ENCODE data around the gene MTX1.
"Not testable (repeated sequence)": the region's sequence is repeated elsewhere in the genome, so short reads cannot be mapped to it uniquely, and the experiment has no call there.

MTX1 gene

DNA sequence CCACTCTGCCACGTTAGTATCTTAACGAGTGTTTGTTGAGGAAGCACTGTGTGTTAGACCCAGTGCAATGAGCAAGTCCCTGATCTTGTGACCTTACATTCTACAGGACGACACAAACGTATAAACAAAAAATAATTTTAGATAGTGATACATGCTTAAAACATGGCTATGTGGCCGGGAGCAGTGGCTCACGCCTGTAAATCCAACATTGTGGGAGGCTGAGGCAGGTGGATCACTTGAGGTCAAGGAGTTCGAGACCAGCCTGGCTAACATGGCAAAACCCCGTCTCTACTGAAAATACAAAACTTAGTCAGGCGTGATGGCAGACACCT lies 19.6 kb downstream of the MTX1 start:
- H3K36me3 Mint-ChIP-seq = no peaks in the 10 kb centered on the region
- H3K27ac Mint-ChIP-seq = peak overlapping the region; percentile 95
- no peaks in the 10 kb centered on the region for H3K9me3 Mint-ChIP-seq
- peak overlapping the region; percentile 93 for H3K4me3 Mint-ChIP-seq
- H3K27me3 Mint-ChIP-seq = no peaks in the 10 kb centered on the region
- peaks cover 22% of the 10 kb centered on the region for H3K4me1 Mint-ChIP-seq

DNA sequence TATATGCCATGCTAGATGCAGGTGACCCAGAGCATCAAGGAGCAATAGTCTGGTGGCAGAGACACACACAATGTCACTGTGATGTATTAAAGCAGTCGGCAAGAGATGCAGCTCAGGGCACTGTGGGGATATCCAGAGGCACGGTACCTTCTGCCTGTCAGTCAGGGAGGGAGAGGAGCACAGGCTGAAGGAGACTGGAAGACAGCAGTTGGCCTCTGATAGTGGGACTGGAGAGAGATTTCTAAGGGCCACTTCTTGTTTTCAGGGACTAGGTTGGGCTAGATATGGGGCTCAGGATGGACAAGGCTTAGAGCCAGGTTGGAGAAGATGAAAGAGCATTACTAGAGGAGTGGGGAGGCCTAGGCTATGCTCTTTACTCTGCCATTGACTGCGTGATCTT lies 22.8 kb downstream of the MTX1 start:
- H3K9me3 Mint-ChIP-seq, H3K27me3 Mint-ChIP-seq, H3K27ac Mint-ChIP-seq, H3K4me3 Mint-ChIP-seq, H3K36me3 Mint-ChIP-seq: not testable (repeated sequence)
- H3K4me1 Mint-ChIP-seq = peaks cover 24% of the 10 kb centered on the region

DNA sequence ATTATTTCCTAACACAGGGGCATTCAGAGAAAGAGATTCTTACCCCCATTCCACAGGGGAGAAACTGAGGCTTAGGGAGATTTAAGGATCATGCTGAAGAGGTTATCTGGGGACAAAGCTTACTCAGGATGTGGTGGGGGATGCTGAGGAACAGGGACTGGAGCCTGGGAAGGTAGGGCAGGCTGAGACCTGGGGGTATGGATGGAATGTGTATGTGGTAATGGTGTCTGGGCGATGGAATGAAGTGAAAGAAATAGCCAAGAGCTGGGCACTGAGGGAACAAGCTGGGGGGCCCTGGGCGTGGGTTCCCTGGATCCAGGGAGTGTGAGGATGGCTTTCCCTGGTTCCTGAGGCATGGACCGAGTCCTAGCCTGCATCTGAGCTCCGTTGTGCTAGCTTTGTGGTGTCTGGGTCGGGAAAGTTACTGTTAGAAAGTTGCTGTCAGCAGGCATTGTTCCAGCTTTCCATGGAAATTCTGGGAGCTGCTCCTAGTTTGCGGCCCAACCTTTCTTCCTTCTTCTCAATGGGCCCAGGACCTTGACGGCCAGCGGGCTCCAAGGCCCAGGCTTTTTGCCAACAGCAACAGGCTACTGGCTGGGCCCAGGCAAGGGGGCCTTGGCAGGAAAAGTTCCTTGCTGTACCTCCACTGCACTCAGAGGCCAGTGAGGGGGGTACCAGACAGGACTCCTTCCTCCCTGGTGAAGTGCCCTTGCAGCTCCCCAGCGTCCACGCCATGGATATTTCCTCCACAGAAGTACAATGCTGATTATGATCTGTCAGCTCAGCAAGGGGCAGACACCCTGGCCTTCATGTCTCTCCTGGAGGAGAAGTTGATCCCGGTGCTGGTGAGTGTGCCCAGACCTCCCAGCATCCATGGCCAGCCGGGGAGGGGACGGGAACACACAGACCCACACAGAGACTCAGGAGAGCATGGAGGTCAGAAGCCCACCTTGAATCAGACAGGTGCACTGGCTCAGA lies 23.8 kb downstream of the MTX1 start:
- H3K36me3 Mint-ChIP-seq, H3K27ac Mint-ChIP-seq, H3K27me3 Mint-ChIP-seq, H3K4me3 Mint-ChIP-seq, H3K9me3 Mint-ChIP-seq: not testable (repeated sequence)
- H3K4me1 Mint-ChIP-seq = peaks cover 17% of the 10 kb centered on the region

DNA sequence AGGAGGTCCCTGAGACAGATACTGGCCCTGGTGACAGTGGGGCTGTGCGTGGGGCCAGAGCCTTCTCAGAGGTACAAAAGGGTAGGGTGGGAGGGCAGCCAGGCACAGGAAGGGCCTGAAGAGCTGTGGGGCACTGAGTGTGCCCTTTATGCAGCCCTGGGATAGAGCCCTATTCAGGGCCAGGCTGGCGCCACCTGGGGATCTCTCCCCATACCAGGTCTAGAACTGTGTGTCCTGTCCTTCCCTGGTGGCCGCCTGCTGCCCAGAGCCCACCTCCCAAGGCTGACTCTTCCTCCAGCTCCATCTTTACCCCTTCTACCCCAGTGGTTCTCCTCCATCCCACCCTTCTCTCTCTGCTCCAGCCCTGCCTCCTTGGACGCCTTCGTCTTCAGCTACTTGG lies 25.0 kb downstream of the MTX1 start:
- H3K4me3 Mint-ChIP-seq = not testable (repeated sequence)

DNA sequence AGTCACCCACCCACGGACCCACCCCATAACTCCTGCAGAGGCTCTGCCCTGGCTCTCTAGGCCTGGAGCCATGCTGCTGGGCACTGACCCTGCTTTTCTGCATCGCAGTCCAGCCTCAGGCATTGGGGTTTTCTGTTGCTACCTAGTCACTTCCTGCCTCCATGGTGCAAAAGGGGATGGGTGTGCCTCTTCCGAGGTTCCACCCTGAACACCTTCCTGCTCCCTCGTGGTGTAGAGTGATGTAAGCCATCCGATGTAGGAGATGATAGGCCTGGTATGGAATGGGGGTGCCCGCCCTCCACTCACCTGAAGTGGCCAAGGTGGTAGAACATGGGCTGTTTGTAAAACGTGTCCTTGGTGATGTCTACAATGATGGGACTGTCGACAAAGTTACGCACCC lies 26.9 kb downstream of the MTX1 start:
- not testable (repeated sequence) for H3K27me3 Mint-ChIP-seq, H3K9me3 Mint-ChIP-seq, H3K27ac Mint-ChIP-seq, H3K4me3 Mint-ChIP-seq, H3K36me3 Mint-ChIP-seq
- peaks cover 11% of the 10 kb centered on the region for H3K4me1 Mint-ChIP-seq

More for the DNA sequence above, 25.0 kb downstream of the MTX1 start:
- H3K27me3 Mint-ChIP-seq, H3K36me3 Mint-ChIP-seq, H3K27ac Mint-ChIP-seq, H3K9me3 Mint-ChIP-seq: not testable (repeated sequence)
- peaks cover 11% of the 10 kb centered on the region for H3K4me1 Mint-ChIP-seq

DNA sequence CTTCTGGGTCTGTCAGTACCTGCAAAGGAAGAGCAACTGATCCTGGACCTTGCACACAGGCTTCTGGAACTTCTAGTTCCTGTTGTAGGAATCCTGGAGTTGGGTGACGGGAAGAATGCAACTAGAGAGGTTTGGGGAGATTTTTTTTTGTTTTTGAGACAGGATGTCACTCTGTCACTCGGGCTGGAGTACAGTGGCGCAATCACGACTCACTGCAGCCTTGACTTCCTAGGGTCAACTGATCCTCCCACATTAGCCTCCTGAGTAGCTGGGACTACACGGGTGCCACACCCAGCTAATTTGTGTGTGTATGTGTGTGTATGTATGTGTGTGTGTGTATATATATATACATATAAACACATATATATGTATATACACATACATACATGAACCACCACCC lies 28.0 kb downstream of the MTX1 start:
- H3K27ac Mint-ChIP-seq = no peak overlapping the region
- no peaks in the 10 kb centered on the region for H3K27me3 Mint-ChIP-seq
- H3K4me3 Mint-ChIP-seq = no peak overlapping the region
- no peaks in the 10 kb centered on the region for H3K9me3 Mint-ChIP-seq
- H3K36me3 Mint-ChIP-seq = peaks cover 7% of the 10 kb centered on the region
- peaks cover 22% of the 10 kb centered on the region for H3K4me1 Mint-ChIP-seq

DNA sequence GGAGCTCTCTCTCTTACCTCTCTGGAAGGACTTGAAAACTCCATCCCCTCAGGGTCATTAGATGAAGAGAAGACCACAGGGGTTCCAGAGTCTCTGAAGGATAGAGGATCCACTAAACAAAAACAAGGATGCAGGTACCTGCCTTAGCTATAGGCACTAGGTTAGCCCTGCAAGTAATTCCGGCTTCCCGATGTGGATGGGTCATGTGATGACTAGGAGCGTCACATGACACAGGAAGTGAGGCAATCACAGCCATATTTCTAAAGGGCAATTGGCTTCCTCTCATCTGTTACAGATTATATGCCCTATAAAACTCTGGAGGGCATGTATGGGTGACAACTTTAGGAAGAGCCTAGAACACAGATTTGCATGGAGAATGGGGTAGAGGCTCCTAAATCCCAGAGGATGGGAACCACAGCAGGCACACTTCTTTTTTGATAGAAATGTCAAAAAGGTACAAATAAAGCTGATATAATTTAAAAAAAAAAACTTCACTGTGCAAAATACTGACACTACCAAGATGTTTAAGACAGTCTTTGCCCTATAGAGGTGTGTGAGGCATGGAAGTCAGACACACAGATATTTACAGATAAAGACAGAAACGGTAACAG lies 32.7 kb downstream of the MTX1 start:
- Mint-ChIP-seq H3K9me3 (no peaks in the 10 kb centered on the region), H3K36me3 (peaks cover 6% of the 10 kb centered on the region), H3K4me3 (peak overlapping the region; percentile 89), H3K27me3 (peaks cover 2% of the 10 kb centered on the region), H3K27ac (peak overlapping the region; percentile 89), H3K4me1 (peaks cover 46% of the 10 kb centered on the region)

DNA sequence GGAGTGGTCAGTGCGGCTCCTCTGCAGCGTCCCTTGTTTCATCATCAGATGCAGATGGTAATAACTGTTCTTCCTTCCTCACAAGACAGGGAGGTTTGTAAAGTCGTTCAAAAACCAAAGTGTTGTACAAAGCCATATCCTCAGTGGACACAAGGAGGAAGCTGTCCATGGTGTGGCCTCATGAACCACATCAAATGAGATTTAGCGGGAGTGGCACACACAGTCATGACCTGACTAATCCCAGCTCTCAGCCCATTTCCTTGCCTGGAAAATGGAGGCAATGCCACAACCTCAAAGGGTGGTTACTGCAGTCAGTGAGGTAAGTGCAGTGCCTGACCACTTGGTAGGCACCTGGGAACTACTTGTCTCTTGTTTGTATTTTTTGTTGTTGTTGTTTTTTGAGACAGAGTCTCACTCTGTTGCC lies 33.4 kb downstream of the MTX1 start:
- Mint-ChIP-seq H3K4me1 (peaks cover 46% of the 10 kb centered on the region), H3K4me3 (peak overlapping the region; percentile 89), H3K27ac (peak overlapping the region; percentile 89), H3K36me3 (peaks cover 5% of the 10 kb centered on the region), H3K27me3 (peaks cover 2% of the 10 kb centered on the region), H3K9me3 (no peaks in the 10 kb centered on the region)

DNA sequence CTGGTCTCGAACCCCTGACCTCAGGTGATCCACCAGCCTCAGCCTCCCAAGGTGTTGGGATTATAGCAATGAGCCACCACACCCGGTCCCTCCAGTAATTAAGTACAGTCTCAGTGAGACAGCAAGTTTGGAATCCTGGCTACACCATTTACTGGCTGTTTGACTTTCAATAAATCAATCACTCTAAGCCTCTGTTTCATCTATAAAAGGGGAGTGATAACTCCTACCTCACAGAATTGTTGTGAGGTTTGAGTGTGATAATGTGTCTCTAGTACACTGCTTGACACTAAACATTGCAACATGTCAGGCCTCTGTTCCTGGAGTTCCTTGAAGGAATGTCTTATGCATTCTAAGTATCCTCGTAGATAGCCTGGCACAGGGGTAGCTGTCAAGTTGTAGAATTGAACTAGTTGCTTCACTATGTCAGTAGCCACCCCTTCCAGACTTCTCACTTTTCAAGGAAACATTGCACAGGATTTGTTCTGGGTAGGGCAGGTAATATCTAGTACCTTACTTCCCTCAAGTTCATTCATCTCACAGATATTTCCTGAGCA lies 34.4 kb downstream of the MTX1 start:
- Mint-ChIP-seq H3K4me3 (peak overlapping the region; percentile 92), H3K27me3 (peaks cover 2% of the 10 kb centered on the region), H3K36me3 (peaks cover 5% of the 10 kb centered on the region), H3K27ac (peak overlapping the region; percentile 27), H3K4me1 (peaks cover 46% of the 10 kb centered on the region), H3K9me3 (no peaks in the 10 kb centered on the region)

DNA sequence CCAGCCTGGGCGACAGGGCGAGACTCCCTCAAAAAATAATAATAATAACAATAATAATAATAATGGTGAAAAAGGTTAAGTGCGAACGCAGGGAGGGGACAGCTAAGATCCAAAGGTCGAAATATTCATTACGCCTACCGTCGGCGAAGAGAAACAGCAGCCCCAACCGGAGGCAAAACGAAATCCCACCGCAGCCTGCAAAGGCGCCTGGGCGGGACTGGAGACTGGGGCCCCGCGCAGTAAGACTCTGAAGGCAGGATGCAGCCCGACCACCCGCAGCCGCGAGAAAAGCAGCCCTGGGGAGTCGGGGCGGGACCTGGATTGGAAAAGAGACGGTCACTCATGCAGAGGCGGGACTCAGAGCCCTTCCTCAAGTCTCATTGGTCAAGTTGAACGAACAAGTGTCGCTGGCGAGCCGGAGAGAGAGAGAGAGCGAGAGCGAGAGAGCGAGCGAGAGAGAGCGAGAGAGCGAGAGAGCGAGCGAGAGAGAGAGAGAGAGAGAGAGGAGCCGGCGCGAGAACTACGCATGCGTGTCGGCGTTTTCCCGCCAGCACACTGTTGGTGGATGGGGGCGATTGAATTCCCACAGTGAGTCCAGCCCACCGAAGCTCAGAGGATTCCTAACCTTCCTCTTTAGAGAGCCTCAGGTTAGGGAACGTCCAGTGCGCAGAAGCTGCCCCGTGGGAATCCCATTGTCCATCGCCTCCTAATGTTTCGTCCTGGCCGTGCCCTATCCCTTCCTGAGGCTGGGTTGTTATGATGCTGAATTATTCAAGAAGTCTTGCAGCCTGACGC lies 36.1 kb downstream of the MTX1 start:
- Mint-ChIP-seq H3K27me3 (peaks cover 2% of the 10 kb centered on the region), H3K9me3 (no peaks in the 10 kb centered on the region), H3K27ac (peak overlapping the region; percentile 100), H3K4me3 (peak overlapping the region; percentile 92), H3K36me3 (peaks cover 2% of the 10 kb centered on the region), H3K4me1 (peaks cover 43% of the 10 kb centered on the region)

DNA sequence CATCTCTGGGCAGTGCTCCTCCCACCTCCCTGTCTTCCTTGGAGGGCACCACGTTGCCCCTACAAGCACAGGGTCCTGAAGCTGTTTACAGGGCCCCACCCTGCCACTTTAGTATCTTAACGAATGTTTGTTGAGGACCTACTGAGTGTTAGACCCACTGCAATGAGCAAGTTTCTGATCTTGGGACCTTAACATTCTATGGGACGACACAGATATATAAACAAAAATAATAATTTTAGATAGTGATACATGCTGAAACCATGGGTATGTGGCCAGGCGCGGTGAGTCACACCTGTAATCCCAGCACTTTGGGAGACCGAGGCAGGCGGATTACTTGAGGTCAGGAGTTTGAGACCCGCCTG lies 36.6 kb downstream of the MTX1 start:
- Mint-ChIP-seq H3K4me1 (peaks cover 43% of the 10 kb centered on the region), H3K27ac (peak overlapping the region; percentile 100), H3K4me3 (peak overlapping the region; percentile 92), H3K9me3 (no peaks in the 10 kb centered on the region), H3K36me3 (peaks cover 2% of the 10 kb centered on the region), H3K27me3 (peaks cover 2% of the 10 kb centered on the region)

DNA sequence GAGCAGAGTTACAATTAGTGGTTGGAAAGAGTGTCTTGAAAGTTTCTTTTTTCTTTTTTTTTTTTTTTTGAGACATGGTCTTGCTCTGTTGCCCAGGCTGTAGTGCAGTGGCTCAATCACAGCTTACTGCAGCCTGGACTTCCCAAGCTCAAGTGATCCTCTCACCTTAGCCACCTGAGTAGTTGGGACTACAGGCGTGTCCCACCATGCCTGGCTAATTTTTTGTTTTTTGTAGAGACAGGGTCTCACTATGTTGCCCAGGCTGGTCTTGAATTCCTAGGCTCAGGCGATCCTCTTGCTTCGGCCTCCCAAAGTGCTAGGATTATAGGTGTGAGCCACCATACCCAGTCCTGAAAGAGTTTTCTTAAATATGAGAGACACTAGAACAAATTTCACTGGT lies 38.3 kb downstream of the MTX1 start:
- H3K4me1 Mint-ChIP-seq = peaks cover 32% of the 10 kb centered on the region
- H3K27ac Mint-ChIP-seq, H3K4me3 Mint-ChIP-seq, H3K27me3 Mint-ChIP-seq, H3K9me3 Mint-ChIP-seq, H3K36me3 Mint-ChIP-seq: not testable (repeated sequence)

DNA sequence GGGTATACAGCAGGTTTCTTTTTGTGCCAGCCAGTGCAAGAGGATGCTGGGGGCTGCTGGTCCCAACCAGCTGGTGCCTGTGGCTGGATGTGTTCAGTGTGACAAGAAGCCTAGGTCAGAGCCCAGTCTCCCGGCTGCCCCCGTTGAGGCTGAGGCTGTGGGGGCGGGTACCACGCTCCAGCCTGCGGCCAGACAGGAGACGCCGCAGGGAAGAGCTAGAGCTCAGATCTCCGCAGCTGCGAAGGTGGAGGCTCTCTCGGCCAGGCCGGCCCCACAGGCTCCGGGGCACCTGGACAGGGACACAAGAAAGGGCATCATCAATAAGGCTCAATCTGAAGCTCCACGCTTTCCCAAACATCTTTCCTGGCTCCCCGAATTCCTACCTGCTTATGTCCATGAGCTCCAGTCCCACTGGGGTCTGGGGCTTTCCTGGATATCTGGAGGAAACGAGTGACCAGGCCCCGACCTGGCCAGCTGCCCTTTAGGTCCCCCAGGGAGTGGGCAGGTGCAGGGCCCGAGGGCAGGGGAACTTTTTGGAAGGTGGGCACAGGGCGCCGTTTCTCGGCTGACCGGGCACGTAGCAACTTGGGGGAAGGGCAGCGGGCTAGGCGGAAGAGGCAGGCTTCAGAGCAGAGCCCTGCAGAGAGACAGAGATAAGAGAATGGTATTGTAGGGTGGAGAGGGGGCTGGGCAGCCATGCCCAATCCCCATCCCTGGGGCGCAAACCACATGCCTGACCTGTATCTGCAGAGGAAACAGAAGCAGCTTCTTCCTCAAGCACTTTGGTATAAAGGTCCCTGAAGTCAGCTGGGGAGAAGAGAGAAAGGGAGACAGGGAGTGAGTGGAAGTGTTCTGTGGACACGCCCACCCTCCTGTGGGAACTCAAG lies 39.4 kb downstream of the MTX1 start:
- peaks cover 2% of the 10 kb centered on the region for H3K27me3 Mint-ChIP-seq
- peaks cover 2% of the 10 kb centered on the region for H3K36me3 Mint-ChIP-seq
- H3K4me1 Mint-ChIP-seq = peaks cover 28% of the 10 kb centered on the region
- H3K27ac Mint-ChIP-seq = no peak overlapping the region
- H3K4me3 Mint-ChIP-seq = no peak overlapping the region
- H3K9me3 Mint-ChIP-seq = no peaks in the 10 kb centered on the region

DNA sequence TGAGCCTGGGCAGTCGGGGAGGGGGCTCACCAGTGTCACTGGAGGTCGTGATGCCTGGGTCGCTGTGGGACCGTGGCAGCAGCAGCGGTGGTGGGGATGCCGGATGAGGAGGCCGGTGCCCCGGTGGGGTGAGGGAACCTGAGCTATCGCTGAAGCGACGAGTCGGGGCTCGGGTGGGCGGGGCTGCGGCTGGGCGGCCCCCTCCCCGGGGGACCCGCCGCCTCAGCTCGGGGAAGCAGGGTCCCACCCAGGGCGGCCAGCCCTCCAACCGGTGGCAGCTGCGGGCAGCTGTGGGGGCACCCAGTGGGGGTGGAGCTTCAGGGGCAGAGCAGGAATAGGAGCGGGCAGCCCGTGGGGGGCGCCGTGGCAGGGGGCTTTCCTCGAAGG lies 41.7 kb downstream of the MTX1 start:
- peak overlapping the region; percentile 23 for H3K27ac Mint-ChIP-seq
- no peaks in the 10 kb centered on the region for H3K9me3 Mint-ChIP-seq
- no peaks in the 10 kb centered on the region for H3K27me3 Mint-ChIP-seq

More for the DNA sequence above, 41.7 kb downstream of the MTX1 start:
- H3K4me1 Mint-ChIP-seq = peaks cover 24% of the 10 kb centered on the region
- H3K36me3 Mint-ChIP-seq = no peaks in the 10 kb centered on the region
- peak overlapping the region; percentile 66 for H3K4me3 Mint-ChIP-seq
